GM18868 (cell line): ENCODE results near the gene WDR88.
"Not testable (repeated sequence)": the region's sequence is repeated elsewhere in the genome, so short reads cannot be mapped to it uniquely, and the experiment has no call there.

Experiments
- ATAC-seq: cut with Tn5 transposase; IDR thresholded peaks from one replicate; pipeline ENCODE4 v1.9.1; 2021; ENCODE audit warnings: mild to moderate bottlenecking, moderate library complexity; ENCODE audit not compliant: unreplicated experiment

Gene WDR88

GRCh38 chr19:33210266-33210940, 78.5 kb downstream of the WDR88 start:
- no peak for ATAC-seq

- no peak for ATAC-seq
These were observed 80.0 kb downstream of the WDR88 start for GRCh38 chr19:33211794-33212435.

GRCh38 chr19:33212436-33213172, 80.7 kb downstream of the WDR88 start:
- no peak for ATAC-seq

- no peak for ATAC-seq
These were observed 82.7 kb downstream of the WDR88 start for GRCh38 chr19:33214596-33214995.

GRCh38 chr19:33215438-33216197, 83.7 kb downstream of the WDR88 start:
- no peak for ATAC-seq

GRCh38 chr19:33216198-33216830, 84.4 kb downstream of the WDR88 start:
- no peak for ATAC-seq

GRCh38 chr19:33217881-33218280, 86.0 kb downstream of the WDR88 start:
- ATAC-seq: no peak

- ATAC-seq: no peak
These were observed 87.4 kb downstream of the WDR88 start for GRCh38 chr19:33219261-33219815.

GRCh38 chr19:33220115-33220514, 88.2 kb downstream of the WDR88 start:
- ATAC-seq: no peak

- no peak for ATAC-seq
These were observed 88.8 kb downstream of the WDR88 start for GRCh38 chr19:33220735-33221134.

- ATAC-seq: no peak
These were observed 89.7 kb downstream of the WDR88 start for GRCh38 chr19:33221638-33222037.

GRCh38 chr19:33222255-33222654, 90.3 kb downstream of the WDR88 start:
- ATAC-seq: not testable (repeated sequence)

- no peak for ATAC-seq
These were observed 93.0 kb downstream of the WDR88 start for GRCh38 chr19:33224694-33225457.
